ENCODE results near the gene KIF21A. TPM values are rescaled to one million over a fixed set of nuclear protein-coding genes. Genes with fewer than 3 reads are reported as not detected.

The KIF21A gene
- total and polyA plus RNA-seq, 11 donors: 27.9 to 53.1 (median 44.1) TPM

DNA sequence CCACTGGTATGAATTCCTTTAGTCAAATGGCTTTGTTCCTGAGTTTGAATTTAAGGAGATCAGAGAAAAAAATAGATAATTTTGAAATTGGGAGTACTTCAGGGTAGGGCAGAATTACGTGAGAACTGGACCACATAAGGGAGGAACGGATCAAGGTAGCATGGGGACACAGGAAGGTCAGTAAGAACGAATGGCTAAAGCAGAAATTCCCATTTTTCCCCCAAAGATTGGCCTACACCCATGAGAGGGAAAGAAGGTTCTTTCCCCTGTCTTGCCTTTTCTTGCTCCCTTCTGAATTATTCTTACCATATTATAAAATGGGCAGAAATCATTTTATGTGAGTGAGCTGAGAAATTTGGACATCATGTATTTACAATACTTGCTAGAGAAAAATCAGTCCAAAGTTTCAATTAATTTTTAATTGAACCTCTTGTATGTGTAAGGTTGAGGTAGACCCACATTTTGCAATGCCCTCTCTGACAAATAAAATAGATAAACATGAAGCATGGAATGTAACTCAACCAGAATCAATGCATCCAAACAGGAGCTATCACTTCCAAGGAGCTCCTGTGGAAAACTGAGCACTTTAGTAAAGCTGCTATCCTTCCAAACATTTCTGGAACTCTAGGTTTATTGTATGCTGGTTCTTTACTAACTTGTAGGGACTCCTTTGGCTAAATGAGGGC is 93.8 kb downstream of the KIF21A start:
- no peak for DNase-seq
- WGBS, 4 donors: 78 to 88% (median 85%) methylated on average over 3 of the region's 3 CpGs
- ATAC-seq: no peak
- H3K27ac ChIP-seq: no peak overlapping the region
- no peak for TF ChIP-seq CTCF (IDR thresholded peaks at IDR 0.05)
- no peak for TF ChIP-seq POLR2A (IDR thresholded peaks at IDR 0.05)
- H3K27me3 ChIP-seq: no peaks in the 10 kb centered on the region
- H3K36me3 ChIP-seq: peaks cover 0 to 14% (median 0%) of the 10 kb centered on the region in 9 donors
- H3K4me1 ChIP-seq: peaks cover 0 to 3% (median 0%) of the 10 kb centered on the region in 12 donors
- no peak overlapping the region for H3K4me3 ChIP-seq
- no peaks in the 10 kb centered on the region for H3K9me3 ChIP-seq
- intact Hi-C loops (cut with DNase I): no loop called here

- intact Hi-C loops (cut with DNase I): no loop called here
- H3K27me3 ChIP-seq: no peaks in the 10 kb centered on the region
- DNase-seq (no peak), ATAC-seq (no peak)
- H3K9me3 ChIP-seq: no peaks in the 10 kb centered on the region
- H3K4me1 ChIP-seq: peaks cover 0 to 3% (median 0%) of the 10 kb centered on the region in 12 donors
- peaks cover 0 to 17% (median 0%) of the 10 kb centered on the region in 9 donors for H3K36me3 ChIP-seq
- 69 to 84% (median 78%) methylated on average over 1 of the region's 1 CpG for WGBS, 4 donors
- no peak for TF ChIP-seq POLR2A (IDR thresholded peaks at IDR 0.05)
- TF ChIP-seq CTCF (IDR thresholded peaks at IDR 0.05): no peak
- H3K27ac ChIP-seq: no peak overlapping the region
- H3K4me3 ChIP-seq: no peak overlapping the region
These were observed 94.4 kb downstream of the KIF21A start for GRCh38 chr12:39348523-39348922.

GRCh38 chr12:39344926-39345325 is 98.0 kb downstream of the KIF21A start:
- Histone ChIP-seq H3K36me3 (peaks cover 0 to 22% (median 3%) of the 10 kb centered on the region in 9 donors), H3K27me3 (no peaks in the 10 kb centered on the region), H3K4me1 (peaks cover 0 to 3% (median 0%) of the 10 kb centered on the region in 12 donors), H3K27ac (no peak overlapping the region), H3K4me3 (no peak overlapping the region), H3K9me3 (no peaks in the 10 kb centered on the region)
- intact Hi-C loops (cut with DNase I): no loop called here
- 73 to 83% (median 78%) methylated on average over 2 of the region's 2 CpGs for WGBS, 4 donors
- DNase-seq (no peak), ATAC-seq (no peak)
- no peak for TF ChIP-seq CTCF (IDR thresholded peaks at IDR 0.05)
- no peak for TF ChIP-seq POLR2A (IDR thresholded peaks at IDR 0.05)

- no peak overlapping the region for H3K27ac ChIP-seq
- no peaks in the 10 kb centered on the region for H3K4me1 ChIP-seq
- intact Hi-C loops (cut with DNase I): no loop called here
- TF ChIP-seq POLR2A (IDR thresholded peaks at IDR 0.05) (no peak), CTCF (IDR thresholded peaks at IDR 0.05) (no peak)
- DNase-seq (no peak), ATAC-seq (no peak)
- WGBS, 4 donors: 90 to 93% (median 92%) methylated on average over 4 of the region's 4 CpGs
- peaks cover 0 to 34% (median 3%) of the 10 kb centered on the region in 9 donors for H3K36me3 ChIP-seq
- H3K27me3 ChIP-seq: no peaks in the 10 kb centered on the region
- no peak overlapping the region for H3K4me3 ChIP-seq
- no peaks in the 10 kb centered on the region for H3K9me3 ChIP-seq
These were observed 99.3 kb downstream of the KIF21A start for GRCh38 chr12:39343665-39344064.
